Pancreas (tissue), 10 donors: ENCODE measurements around the gene ST8SIA1. TPM values are rescaled to one million over a fixed set of nuclear protein-coding genes. Genes with fewer than 3 reads are reported as not detected.

Experiments
- ATAC-seq, 4 donors: fragments of 200-7000 bp; cut with Tn5 transposase; one replicate each; pipeline versions ENCODE4 v1.8.0 to v1.9.1; 2020; ENCODE audit warnings: mild to moderate bottlenecking in 4 of 4, moderate library complexity in 4 of 4
- DNase-seq, 6 donors: peaks; one replicate each; pipeline ENCODE4 v3.0.0-alpha.2; 2020
- FAIRE-seq: peaks from 2 replicates; lab custom pipeline; 2012; peaks lifted over from hg19 to GRCh38; lab: Jason Lieb, UNC
- H3K27ac ChIP-seq, 4 donors: fragments of 200-600 bp; sonication (generic); 1 replicate in 3 of 4; 2 replicates in 1 of 4; pipeline versions ENCODE4 v1.5.0 to v1.8.0; 2020
- H3K27me3 ChIP-seq, 4 donors: fragments of 200-600 bp; one replicate each; pipeline ENCODE4 v1.8.0; 2021
- H3K36me3 ChIP-seq, 3 donors: fragments of 200-600 bp; sonication (generic) in 1 of 3; one replicate each; pipeline versions ENCODE4 v1.5.0 to v1.8.0; 2020 to 2021
- H3K4me1 ChIP-seq, 3 donors: fragments of 200-600 bp; one replicate each; pipeline ENCODE4 v1.8.0; 2021
- H3K4me3 ChIP-seq, 4 donors: fragments of 200-600 bp; sonication (generic) in 2 of 4; one replicate each; pipeline versions ENCODE4 v1.5.0 to v1.8.0; 2020 to 2021
- H3K9me3 ChIP-seq, 4 donors: fragments of 200-600 bp; one replicate each; pipeline ENCODE4 v1.8.0; 2021
- WGBS, 2 donors: extraction: QIAGEN DNeasy Blood & Tissue Kit; methylation state at CpG; one replicate each; pipeline ENCODE4 v1.1.7; 2013; 5-methylcytosine and 5-hydroxymethylcytosine counted together
- intact Hi-C, 3 donors: fragments of 100-400 bp; cut with DNase I; formaldehyde crosslinking; loops; one replicate each; pipeline versions ENCODE4 v1.11.1 to v1.14.2; 2022
- polyA plus RNA-seq, 2 donors: library from polyadenylated mRNA; stranded (reverse); fragments of 200-250 nt; gene quantifications; one replicate each; pipeline ENCODE4 v1.2.3, GENCODE V29; 2013
- total RNA-seq, 6 donors: library from RNA; stranded (reverse); fragmentation: NEBNext Ultra II Directional in 4 of 6; extraction: Animal tissue kit (Norgen Biotek cat#: 25700) in 4 of 6; gene quantifications; one replicate each; pipeline versions ENCODE4 v1.2.1 to v1.2.4, GENCODE V29; 2021 to 2023
- TF ChIP-seq, protein P1 (sequence below), 4 donors: fragments of 200-600 bp; sonication (generic) in 3 of 4; IDR thresholded peaks; one replicate each; pipeline versions ENCODE4 v1.5.0 to v1.8.0; 2021; ENCODE audit warnings: antibody characterized with exemption in 4 of 4
- donor health status: healthy with polysubstance abuse.
- donor health status: DM: no; HTN: no; CAD: no; lungs with moderate emphysema.
- donor health status: DM: no; HTN: no; CAD: no.
- donor health status: control.
- donor health status: control.
- donor health status: Bipolar disorder and iron deficiency.
- donor health status: DM: yes; HTN: yes; CAD: no.
- donor health status: DM: no; HTN: no; CAD: no.
- donor health status: DM: no; HTN: no; CAD: no.
- donor health status: DM: yes; HTN: yes; CAD: no.

ST8SIA1 gene
- total and polyA plus RNA-seq, 8 donors = 0.38 to 1.5 (median 0.88) TPM; not detected in 2

GRCh38 chr12:22230280-22230794, 104.2 kb downstream of the ST8SIA1 start:
- WGBS, 2 donors = 25 to 28% methylated on average over 2 of the region's 2 CpGs
- intact Hi-C loops = no loop called here
- H3K4me1 ChIP-seq = no peaks in the 10 kb centered on the region
- no peaks in the 10 kb centered on the region for H3K27me3 ChIP-seq
- no peaks in the 10 kb centered on the region for H3K36me3 ChIP-seq
- DNase-seq (no peak), ATAC-seq (no peak), FAIRE-seq (no peak)
- no peak overlapping the region for H3K27ac ChIP-seq
- no peaks in the 10 kb centered on the region for H3K9me3 ChIP-seq
- H3K4me3 ChIP-seq = no peak overlapping the region
- TF ChIP-seq, protein P1, sequence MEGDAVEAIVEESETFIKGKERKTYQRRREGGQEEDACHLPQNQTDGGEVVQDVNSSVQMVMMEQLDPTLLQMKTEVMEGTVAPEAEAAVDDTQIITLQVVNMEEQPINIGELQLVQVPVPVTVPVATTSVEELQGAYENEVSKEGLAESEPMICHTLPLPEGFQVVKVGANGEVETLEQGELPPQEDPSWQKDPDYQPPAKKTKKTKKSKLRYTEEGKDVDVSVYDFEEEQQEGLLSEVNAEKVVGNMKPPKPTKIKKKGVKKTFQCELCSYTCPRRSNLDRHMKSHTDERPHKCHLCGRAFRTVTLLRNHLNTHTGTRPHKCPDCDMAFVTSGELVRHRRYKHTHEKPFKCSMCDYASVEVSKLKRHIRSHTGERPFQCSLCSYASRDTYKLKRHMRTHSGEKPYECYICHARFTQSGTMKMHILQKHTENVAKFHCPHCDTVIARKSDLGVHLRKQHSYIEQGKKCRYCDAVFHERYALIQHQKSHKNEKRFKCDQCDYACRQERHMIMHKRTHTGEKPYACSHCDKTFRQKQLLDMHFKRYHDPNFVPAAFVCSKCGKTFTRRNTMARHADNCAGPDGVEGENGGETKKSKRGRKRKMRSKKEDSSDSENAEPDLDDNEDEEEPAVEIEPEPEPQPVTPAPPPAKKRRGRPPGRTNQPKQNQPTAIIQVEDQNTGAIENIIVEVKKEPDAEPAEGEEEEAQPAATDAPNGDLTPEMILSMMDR (IDR thresholded peaks at IDR 0.05) = no peak

DNA sequence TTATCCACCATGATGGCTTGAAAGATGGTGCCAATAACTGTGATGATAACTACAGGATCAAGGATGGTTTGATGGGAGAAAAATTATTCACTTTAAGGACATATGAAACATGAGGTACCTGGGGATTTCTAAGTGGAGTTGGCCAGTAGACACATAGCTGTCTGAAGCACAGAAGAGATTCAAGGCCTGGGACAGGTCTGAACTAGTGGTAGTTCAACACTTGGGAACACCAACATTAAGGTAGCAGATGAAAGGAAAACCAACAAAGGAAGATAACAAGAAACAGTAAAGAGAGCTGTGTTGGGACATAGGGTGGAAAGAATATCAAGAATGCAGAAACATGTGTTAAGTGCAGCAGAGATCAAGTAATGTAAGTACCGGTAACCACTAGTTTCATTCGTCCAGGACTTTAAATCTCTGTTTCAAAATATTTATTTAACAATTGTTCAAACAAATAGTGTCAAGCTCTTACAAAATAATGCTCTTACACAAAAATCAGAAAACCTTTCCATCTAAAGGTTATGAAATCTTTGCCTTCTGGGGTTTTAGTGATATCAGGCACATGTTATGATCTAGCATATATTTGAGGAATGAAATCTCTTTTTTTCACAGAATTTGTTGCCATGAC, 104.7 kb downstream of the ST8SIA1 start:
- intact Hi-C loops = no loop called here
- Histone ChIP-seq H3K9me3 (no peaks in the 10 kb centered on the region), H3K4me1 (no peaks in the 10 kb centered on the region), H3K27ac (no peak overlapping the region), H3K36me3 (no peaks in the 10 kb centered on the region), H3K27me3 (no peaks in the 10 kb centered on the region), H3K4me3 (no peak overlapping the region)
- 23 to 25% methylated on average over 2 of the region's 2 CpGs for WGBS, 2 donors
- ATAC-seq (no peak), FAIRE-seq (no peak), DNase-seq (no peak)
- TF ChIP-seq, protein P1 (IDR thresholded peaks at IDR 0.05) = no peak

- no peak overlapping the region for H3K27ac ChIP-seq
- no peaks in the 10 kb centered on the region for H3K4me1 ChIP-seq
- H3K4me3 ChIP-seq = no peak overlapping the region
- no peaks in the 10 kb centered on the region for H3K36me3 ChIP-seq
- DNase-seq (no peak), FAIRE-seq (no peak), ATAC-seq (peak in 1 of 4 donors; percentile 59)
- no peaks in the 10 kb centered on the region for H3K9me3 ChIP-seq
- intact Hi-C loops = no loop called here
- TF ChIP-seq, protein P1 (IDR thresholded peaks at IDR 0.05) = no peak
- 51 to 75% methylated on average over 2 of the region's 2 CpGs for WGBS, 2 donors
- no peaks in the 10 kb centered on the region for H3K27me3 ChIP-seq
Observed at GRCh38 chr12:22228022-22228875, 106.3 kb downstream of the ST8SIA1 start.

DNA sequence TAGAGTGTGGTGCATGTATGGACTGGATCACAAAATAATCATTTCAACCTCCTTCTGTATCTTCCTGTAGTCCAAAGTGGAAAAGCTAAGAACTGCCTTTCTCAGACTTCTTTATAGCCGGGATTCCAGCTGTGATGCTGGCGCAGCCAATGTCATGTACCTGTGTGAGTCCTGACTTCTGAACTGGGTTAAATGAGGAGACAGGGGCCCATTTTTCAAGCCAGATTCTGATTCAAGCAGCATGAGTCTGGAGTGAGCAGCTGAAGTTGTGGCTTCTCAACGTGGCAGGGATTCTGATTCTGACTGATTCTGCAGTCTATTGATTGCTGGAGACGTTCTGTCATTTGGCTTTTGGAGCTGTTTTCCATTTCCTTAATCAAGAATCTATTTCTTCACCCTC, 111.2 kb downstream of the ST8SIA1 start:
- no peak overlapping the region for H3K4me3 ChIP-seq
- WGBS, 2 donors = 43 to 50% methylated on average over 4 of the region's 4 CpGs
- H3K9me3 ChIP-seq = no peaks in the 10 kb centered on the region
- no peaks in the 10 kb centered on the region for H3K27me3 ChIP-seq
- H3K4me1 ChIP-seq = no peaks in the 10 kb centered on the region
- TF ChIP-seq, protein P1 (IDR thresholded peaks at IDR 0.05) = no peak
- no peak for DNase-seq
- no peak for ATAC-seq
- intact Hi-C loops = no loop called here
- no peaks in the 10 kb centered on the region for H3K36me3 ChIP-seq
- H3K27ac ChIP-seq = no peak overlapping the region
- no peak for FAIRE-seq
